ENCODE results near the gene ADSL. TPM values are rescaled to one million over a fixed set of nuclear protein-coding genes. Genes with fewer than 3 reads are reported as not detected.

ADSL gene
- total RNA-seq, 1 donor = 155 TPM

GRCh38 chr22:40411506-40411861 is 65.2 kb downstream of the ADSL start:
- Histone ChIP-seq H3K4me2 (ENCODE audit: insufficient read depth, low read length) (no peak overlapping the region), H4K20me1 (ENCODE audit: insufficient read depth, low read length) (peaks cover 5% of the 10 kb centered on the region), H2AFZ (ENCODE audit: low read length) (no peak overlapping the region), H3K27me3 (ENCODE audit: insufficient read depth, low read length) (no peaks in the 10 kb centered on the region), H3K27ac (ENCODE audit: low read depth, low read length) (no peak overlapping the region), H3K36me3 (ENCODE audit: insufficient read depth, low read length) (peaks cover 48% of the 10 kb centered on the region), H3K4me3 (ENCODE audit: insufficient read depth, low read length) (no peak overlapping the region), H3K9me3 (ENCODE audit: low read depth, low read length) (no peaks in the 10 kb centered on the region), H3K79me2 (ENCODE audit: insufficient read depth, low read length) (no peaks in the 10 kb centered on the region), H3K4me1 (ENCODE audit: insufficient read depth, low read length) (no peaks in the 10 kb centered on the region)
- TF ChIP-seq CTCF (IDR thresholded peaks at IDR 0.05; ENCODE audit: extremely low read depth, low read depth, low read length) = no peak
- DNase-seq (ENCODE audit: insufficient read length, low spot score, missing footprints) = peak; percentile 82

GRCh38 chr22:40412441-40412840 is 66.1 kb downstream of the ADSL start:
- peak; percentile 79 for DNase-seq (ENCODE audit: insufficient read length, low spot score, missing footprints)
- Histone ChIP-seq H3K79me2 (ENCODE audit: insufficient read depth, low read length) (no peaks in the 10 kb centered on the region), H3K4me1 (ENCODE audit: insufficient read depth, low read length) (no peaks in the 10 kb centered on the region), H3K27ac (ENCODE audit: low read depth, low read length) (no peak overlapping the region), H3K9me3 (ENCODE audit: low read depth, low read length) (no peaks in the 10 kb centered on the region), H2AFZ (ENCODE audit: low read length) (no peak overlapping the region), H3K4me2 (ENCODE audit: insufficient read depth, low read length) (no peak overlapping the region), H3K4me3 (ENCODE audit: insufficient read depth, low read length) (no peak overlapping the region), H3K27me3 (ENCODE audit: insufficient read depth, low read length) (no peaks in the 10 kb centered on the region), H3K36me3 (ENCODE audit: insufficient read depth, low read length) (peaks cover 47% of the 10 kb centered on the region), H4K20me1 (ENCODE audit: insufficient read depth, low read length) (peaks cover 5% of the 10 kb centered on the region)
- no peak for TF ChIP-seq CTCF (IDR thresholded peaks at IDR 0.05; ENCODE audit: extremely low read depth, low read depth, low read length)

GRCh38 chr22:40413873-40414272 is 67.6 kb downstream of the ADSL start:
- peaks cover 50% of the 10 kb centered on the region for H3K36me3 ChIP-seq (ENCODE audit: insufficient read depth, low read length)
- H4K20me1 ChIP-seq (ENCODE audit: insufficient read depth, low read length) = peaks cover 9% of the 10 kb centered on the region
- no peak overlapping the region for H3K4me3 ChIP-seq (ENCODE audit: insufficient read depth, low read length)
- peak; percentile 39 for DNase-seq (ENCODE audit: insufficient read length, low spot score, missing footprints)
- no peak overlapping the region for H2AFZ ChIP-seq (ENCODE audit: low read length)
- no peaks in the 10 kb centered on the region for H3K4me1 ChIP-seq (ENCODE audit: insufficient read depth, low read length)
- H3K79me2 ChIP-seq (ENCODE audit: insufficient read depth, low read length) = no peaks in the 10 kb centered on the region
- TF ChIP-seq CTCF (IDR thresholded peaks at IDR 0.05; ENCODE audit: extremely low read depth, low read depth, low read length) = no peak
- H3K4me2 ChIP-seq (ENCODE audit: insufficient read depth, low read length) = no peak overlapping the region
- no peaks in the 10 kb centered on the region for H3K27me3 ChIP-seq (ENCODE audit: insufficient read depth, low read length)
- H3K9me3 ChIP-seq (ENCODE audit: low read depth, low read length) = no peaks in the 10 kb centered on the region
- no peak overlapping the region for H3K27ac ChIP-seq (ENCODE audit: low read depth, low read length)

- Histone ChIP-seq H3K79me2 (ENCODE audit: insufficient read depth, low read length) (no peaks in the 10 kb centered on the region), H4K20me1 (ENCODE audit: insufficient read depth, low read length) (peaks cover 9% of the 10 kb centered on the region), H3K4me2 (ENCODE audit: insufficient read depth, low read length) (no peak overlapping the region), H3K4me1 (ENCODE audit: insufficient read depth, low read length) (no peaks in the 10 kb centered on the region), H3K27ac (ENCODE audit: low read depth, low read length) (no peak overlapping the region), H3K9me3 (ENCODE audit: low read depth, low read length) (no peaks in the 10 kb centered on the region), H2AFZ (ENCODE audit: low read length) (no peak overlapping the region), H3K27me3 (ENCODE audit: insufficient read depth, low read length) (no peaks in the 10 kb centered on the region), H3K36me3 (ENCODE audit: insufficient read depth, low read length) (peaks cover 47% of the 10 kb centered on the region), H3K4me3 (ENCODE audit: insufficient read depth, low read length) (no peak overlapping the region)
- peak; percentile 73 for DNase-seq (ENCODE audit: insufficient read length, low spot score, missing footprints)
- no peak for TF ChIP-seq CTCF (IDR thresholded peaks at IDR 0.05; ENCODE audit: extremely low read depth, low read depth, low read length)
Observed at GRCh38 chr22:40414311-40414710, 68.0 kb downstream of the ADSL start.

Measured in osteoblast (primary cell).